Lower leg skin (tissue), 3 donors: ENCODE results near the gene MXRA7.
A peak's percentile ranks its signal among the peaks of the same experiment; 100 is the strongest.

Source experiments
- POLR2A ChIP-seq, 2 donors: fragments of 450-650 bp; IDR thresholded peaks; one replicate each; pipeline ENCODE4 v1.6.1; 2016 to 2017; ENCODE audit warnings: antibody characterized with exemption in 2 of 2, mild to moderate bottlenecking in 1 of 2, moderate library complexity in 1 of 2
- TF ChIP-seq, protein P1 (sequence below), 3 donors: fragments of 450-650 bp; IDR thresholded peaks; one replicate each; pipeline ENCODE4 v1.5.1; 2016; ENCODE audit warnings: antibody characterized with exemption in 3 of 3, mild to moderate bottlenecking in 3 of 3, moderate library complexity in 2 of 3

DNA sequence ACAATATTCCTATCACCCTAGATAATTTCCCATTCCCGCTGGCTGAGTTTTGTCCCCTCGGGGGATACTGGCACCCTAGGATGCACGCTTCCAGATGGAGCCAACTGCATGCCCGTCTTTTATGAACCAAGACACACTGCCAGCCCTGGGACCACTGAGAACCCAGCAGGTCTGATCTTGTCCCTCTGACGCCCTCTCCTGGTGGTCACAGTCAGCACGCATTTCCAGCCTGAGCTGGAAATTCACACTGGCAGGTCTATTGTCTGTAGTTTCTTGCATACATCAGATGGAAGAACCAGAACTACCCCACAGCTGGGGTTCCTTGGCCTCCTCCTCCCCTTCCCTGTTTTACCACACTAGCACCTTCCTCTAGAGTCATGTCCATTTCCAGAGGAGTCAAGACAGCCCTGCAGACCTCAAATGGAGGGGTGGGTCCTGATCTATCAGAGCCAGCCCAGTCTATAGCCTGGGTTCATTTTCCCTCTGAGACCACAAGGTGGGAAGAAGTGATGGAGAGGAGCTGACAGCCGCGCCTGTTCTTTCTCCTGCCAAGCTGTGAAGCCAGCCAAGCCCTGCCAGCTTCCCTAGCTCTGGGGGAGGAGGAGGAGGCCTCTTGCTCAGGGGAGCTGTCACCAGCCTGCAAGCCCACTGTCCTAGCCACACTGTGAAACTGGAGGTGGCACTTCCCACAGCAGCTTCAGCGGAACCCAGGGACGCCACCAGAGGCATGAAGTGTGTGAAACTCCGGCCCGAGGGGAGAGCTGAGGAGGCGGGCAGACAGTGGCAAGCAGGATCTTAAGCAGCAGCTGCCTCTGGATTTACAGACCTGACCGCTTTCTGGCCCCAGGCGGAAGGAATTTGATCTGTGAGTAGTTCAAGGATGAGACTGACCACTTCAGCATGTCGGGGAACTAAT lies 29.3 kb downstream of the MXRA7 start:
- TF ChIP-seq, protein P1, sequence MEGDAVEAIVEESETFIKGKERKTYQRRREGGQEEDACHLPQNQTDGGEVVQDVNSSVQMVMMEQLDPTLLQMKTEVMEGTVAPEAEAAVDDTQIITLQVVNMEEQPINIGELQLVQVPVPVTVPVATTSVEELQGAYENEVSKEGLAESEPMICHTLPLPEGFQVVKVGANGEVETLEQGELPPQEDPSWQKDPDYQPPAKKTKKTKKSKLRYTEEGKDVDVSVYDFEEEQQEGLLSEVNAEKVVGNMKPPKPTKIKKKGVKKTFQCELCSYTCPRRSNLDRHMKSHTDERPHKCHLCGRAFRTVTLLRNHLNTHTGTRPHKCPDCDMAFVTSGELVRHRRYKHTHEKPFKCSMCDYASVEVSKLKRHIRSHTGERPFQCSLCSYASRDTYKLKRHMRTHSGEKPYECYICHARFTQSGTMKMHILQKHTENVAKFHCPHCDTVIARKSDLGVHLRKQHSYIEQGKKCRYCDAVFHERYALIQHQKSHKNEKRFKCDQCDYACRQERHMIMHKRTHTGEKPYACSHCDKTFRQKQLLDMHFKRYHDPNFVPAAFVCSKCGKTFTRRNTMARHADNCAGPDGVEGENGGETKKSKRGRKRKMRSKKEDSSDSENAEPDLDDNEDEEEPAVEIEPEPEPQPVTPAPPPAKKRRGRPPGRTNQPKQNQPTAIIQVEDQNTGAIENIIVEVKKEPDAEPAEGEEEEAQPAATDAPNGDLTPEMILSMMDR (IDR thresholded peaks at IDR 0.05) = peak in 1 of 3 donors; percentile 40
- TF ChIP-seq POLR2A (IDR thresholded peaks at IDR 0.05) = no peak
